ENCODE results near the gene BRD7. TPM values are rescaled to one million over a fixed set of nuclear protein-coding genes. Genes with fewer than 3 reads are reported as not detected.

BRD7 gene
- total RNA-seq, 3 donors from 2014 or later: 50.8 to 79.6 (median 56.1) TPM

GRCh38 chr16:50303605-50304466, 65.0 kb downstream of the BRD7 start:
- DNase-seq: peak in 2 of 3 donors; percentile 38 to 62
- peak; percentile 5 for ATAC-seq
- H3K9me3 ChIP-seq: no peaks in the 10 kb centered on the region
- H3K4me1 ChIP-seq (ENCODE audit: low read depth): peaks cover 22% of the 10 kb centered on the region
- H3K36me3 ChIP-seq (ENCODE audit: low read depth): no peaks in the 10 kb centered on the region
- intact Hi-C loops (cut with DNase I, micrococcal nuclease): no loop called here
- no peak overlapping the region for H3K4me3 ChIP-seq
- TF ChIP-seq CTCF (IDR thresholded peaks at IDR 0.05): no peak

GRCh38 chr16:50303041-50303604, 65.7 kb downstream of the BRD7 start:
- no peak for TF ChIP-seq CTCF (IDR thresholded peaks at IDR 0.05)
- H3K36me3 ChIP-seq (ENCODE audit: low read depth): no peaks in the 10 kb centered on the region
- ATAC-seq (no peak), DNase-seq (peak in 1 of 3 donors; percentile 20)
- H3K4me1 ChIP-seq (ENCODE audit: low read depth): peaks cover 22% of the 10 kb centered on the region
- H3K4me3 ChIP-seq: no peak overlapping the region
- intact Hi-C loops (cut with DNase I, micrococcal nuclease): no loop called here
- no peaks in the 10 kb centered on the region for H3K9me3 ChIP-seq

- intact Hi-C loops (cut with DNase I, micrococcal nuclease): no loop called here
- Histone ChIP-seq H3K4me3 (no peak overlapping the region), H3K4me1 (ENCODE audit: low read depth) (peaks cover 22% of the 10 kb centered on the region), H3K9me3 (no peaks in the 10 kb centered on the region), H3K36me3 (ENCODE audit: low read depth) (no peaks in the 10 kb centered on the region)
- peak in 1 of 3 donors; percentile 28 for DNase-seq
- no peak for TF ChIP-seq CTCF (IDR thresholded peaks at IDR 0.05)
- peak; percentile 58 for ATAC-seq
These were observed 66.2 kb downstream of the BRD7 start for GRCh38 chr16:50302472-50303005.

- peak; percentile 35 for ATAC-seq
- no peak overlapping the region for H3K4me3 ChIP-seq
- no peak for TF ChIP-seq CTCF (IDR thresholded peaks at IDR 0.05)
- H3K9me3 ChIP-seq: no peaks in the 10 kb centered on the region
- intact Hi-C loops (cut with DNase I, micrococcal nuclease): no loop called here
- no peaks in the 10 kb centered on the region for H3K36me3 ChIP-seq (ENCODE audit: low read depth)
- peak in 2 of 3 donors; percentile 51 to 54 for DNase-seq
- peaks cover 22% of the 10 kb centered on the region for H3K4me1 ChIP-seq (ENCODE audit: low read depth)
These were observed 66.9 kb downstream of the BRD7 start for GRCh38 chr16:50301626-50302471.

GRCh38 chr16:50300942-50301625, 67.7 kb downstream of the BRD7 start:
- Histone ChIP-seq H3K9me3 (no peaks in the 10 kb centered on the region), H3K4me3 (no peak overlapping the region), H3K4me1 (ENCODE audit: low read depth) (peaks cover 22% of the 10 kb centered on the region), H3K36me3 (ENCODE audit: low read depth) (no peaks in the 10 kb centered on the region)
- peak in 2 of 3 donors; percentile 27 to 48 for DNase-seq
- no peak for ATAC-seq
- intact Hi-C loops (cut with DNase I, micrococcal nuclease): no loop called here
- TF ChIP-seq CTCF (IDR thresholded peaks at IDR 0.05): no peak
